T-helper 2 cell (primary cell): ENCODE measurements around the gene SORCS1.

Experiments used
- DNase-seq, 5 experiments: peaks; one replicate each; pipeline versions ENCODE4 v3.0.0 to v3.0.0-alpha.2; 2012 to 2022

SORCS1 gene

DNA sequence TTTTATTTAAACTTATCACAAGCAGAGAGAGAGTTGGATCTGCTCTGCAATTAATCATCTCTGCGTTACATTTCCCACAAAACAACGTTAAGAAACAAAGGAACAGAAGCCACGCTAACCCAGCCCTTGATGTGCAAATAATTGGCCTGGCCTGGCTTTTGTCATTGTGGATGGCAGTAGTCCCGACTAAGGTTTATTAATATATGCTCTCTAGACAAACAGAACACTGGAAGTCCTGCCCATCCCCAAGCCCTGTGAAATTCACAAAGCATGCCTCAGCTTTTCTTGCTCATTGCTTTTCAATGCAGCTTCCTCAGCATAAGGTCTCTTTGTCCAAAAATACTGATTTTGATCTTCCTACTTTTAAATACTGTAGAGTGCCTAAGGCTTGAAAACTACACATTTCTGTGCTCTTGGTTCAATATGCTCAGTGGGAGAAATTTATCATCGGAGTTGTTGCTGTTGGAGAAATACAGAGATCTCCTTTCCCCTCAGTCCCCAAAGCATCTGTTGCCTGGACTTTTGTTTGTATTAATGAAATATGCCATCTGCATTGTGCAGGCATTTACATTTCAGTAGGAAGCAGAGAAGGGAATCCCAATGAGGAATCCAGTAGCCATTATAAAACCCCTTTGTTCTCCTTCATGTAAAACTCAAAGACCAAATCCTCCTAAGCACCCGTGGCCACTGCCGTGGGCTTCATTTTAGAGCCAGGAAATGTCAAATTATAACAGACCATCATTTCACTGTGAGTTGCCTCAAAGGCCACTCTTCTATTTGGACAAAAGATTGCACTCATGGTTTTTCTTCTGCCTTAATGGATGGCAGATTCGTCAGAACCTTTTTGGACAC is 61.1 kb downstream of the SORCS1 start:
- DNase-seq, result no peak

DNA sequence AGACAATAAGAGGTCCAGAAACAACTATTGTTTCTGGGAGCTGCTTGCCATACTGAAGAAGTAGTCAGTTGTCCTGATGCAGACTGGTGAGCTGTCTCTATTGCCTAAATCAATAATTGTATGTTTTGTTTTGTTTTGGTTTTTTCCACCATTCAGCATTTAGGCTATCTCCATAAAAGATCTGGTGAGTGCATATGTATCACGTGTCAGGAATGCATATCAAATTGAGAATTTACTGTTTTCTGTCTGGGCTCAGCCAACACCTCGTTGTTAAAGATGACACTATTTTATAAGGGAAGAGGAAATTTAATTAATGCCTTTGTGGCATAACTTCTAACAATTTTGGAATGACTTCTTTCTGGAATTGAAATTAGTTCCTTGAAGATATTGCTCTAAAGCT is 66.2 kb downstream of the SORCS1 start:
- no peak for DNase-seq

DNA sequence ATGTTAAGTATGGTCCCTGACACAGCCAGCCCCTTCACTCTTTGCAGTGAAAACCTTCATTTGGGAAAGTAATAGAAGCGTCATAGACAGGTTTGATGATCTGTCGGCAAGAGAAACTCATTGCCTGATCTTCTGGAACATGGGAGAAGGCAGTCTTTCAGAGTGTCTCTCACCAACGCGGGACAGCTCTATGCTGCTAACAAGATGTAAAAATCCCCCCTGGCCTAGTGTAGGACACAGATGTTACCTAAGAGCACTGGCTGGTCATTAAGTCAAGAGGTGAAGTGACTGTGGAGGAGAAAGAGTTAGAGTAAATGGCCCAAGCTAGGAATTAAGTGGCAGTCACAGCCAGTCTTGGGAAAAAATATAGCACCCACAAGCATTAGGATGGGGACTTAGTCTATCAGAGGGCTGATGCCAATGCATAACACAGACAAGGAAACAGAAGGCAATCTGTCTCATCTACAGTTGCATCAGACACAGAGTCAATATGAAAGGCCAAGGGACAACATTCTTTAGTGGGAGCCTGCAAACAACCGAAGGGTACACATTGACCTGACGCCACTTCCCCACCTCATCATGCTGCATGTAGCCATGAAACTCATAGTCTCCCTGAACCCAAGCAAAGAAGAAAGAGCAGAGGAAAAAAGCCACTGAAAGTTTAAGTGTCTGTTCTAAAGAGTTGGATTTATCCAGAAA is 69.5 kb downstream of the SORCS1 start:
- no peak for DNase-seq

DNA sequence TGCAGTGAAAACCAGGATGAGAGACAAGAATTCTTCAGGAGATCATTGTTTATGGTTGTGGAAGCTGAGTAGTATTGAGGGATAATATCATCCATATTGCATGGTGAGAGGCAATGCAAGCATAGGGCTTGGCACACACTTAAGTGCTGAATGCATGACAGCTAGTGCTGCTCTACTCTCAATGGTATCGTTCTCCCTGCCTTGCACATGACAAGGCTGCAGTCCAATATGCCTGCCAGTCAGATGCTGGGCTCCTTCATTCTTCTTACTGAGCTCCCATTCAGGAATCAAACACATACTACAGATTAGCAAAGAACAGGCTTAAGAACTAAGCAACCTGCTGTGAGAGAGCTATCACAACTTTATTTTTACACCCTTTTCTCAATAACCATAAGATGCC is 72.2 kb downstream of the SORCS1 start:
- no peak for DNase-seq

DNA sequence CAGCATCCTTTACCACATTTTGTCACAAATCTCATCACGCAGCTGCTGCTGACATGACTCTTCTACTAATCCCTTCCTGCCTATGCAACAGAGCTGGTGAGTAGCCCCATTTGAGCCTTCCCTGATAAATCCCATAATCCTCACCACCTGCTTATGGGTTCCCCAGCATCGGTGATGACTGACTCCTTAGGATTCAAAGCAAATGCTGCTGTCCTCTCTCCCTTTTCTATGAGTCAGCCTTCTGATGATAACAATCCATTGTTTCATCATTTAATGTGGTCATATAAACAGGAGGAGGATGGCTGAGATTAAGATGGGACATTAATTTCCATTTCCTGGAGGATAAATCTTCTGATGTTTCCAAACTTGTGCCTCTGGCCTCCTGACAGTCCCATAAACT is 73.4 kb downstream of the SORCS1 start:
- no peak for DNase-seq

DNA sequence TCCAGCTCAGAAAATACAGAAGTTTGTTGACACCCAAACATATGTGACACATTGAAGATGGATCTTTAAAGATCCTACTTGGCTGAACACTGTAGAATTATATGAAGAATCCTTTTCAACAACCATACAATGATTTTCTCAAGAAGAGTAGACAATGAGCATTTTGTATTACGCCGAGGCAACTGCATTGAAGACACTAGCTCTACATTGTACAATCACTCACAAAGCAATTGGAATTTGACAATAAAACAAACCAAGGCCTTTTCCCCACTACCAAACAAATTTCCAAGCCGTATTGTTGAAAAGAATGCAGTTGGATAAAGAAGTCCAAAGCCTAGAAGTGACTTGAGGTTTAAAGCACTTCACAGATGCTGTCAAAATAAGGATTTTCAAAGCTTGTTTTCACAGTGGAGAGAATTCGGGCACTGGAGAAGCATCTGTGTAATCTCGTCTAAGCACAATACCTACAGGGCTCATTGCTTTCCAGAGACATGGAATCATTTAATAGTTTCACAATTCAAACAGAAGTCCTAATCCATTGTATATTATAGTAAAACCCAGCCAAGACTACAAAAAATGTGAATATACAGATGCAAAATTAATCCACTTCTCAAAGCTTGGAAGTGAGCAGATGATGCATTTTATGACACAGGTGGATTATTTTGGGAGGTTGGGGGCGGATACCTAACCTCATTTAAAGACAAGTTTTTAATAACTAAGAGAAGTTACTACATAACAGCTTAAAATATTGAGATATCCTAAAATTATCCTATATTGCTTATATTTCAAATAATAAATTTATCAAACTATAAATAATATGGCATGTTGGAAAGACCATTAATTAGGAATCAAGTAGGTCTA is 78.6 kb downstream of the SORCS1 start:
- no peak for DNase-seq

DNA sequence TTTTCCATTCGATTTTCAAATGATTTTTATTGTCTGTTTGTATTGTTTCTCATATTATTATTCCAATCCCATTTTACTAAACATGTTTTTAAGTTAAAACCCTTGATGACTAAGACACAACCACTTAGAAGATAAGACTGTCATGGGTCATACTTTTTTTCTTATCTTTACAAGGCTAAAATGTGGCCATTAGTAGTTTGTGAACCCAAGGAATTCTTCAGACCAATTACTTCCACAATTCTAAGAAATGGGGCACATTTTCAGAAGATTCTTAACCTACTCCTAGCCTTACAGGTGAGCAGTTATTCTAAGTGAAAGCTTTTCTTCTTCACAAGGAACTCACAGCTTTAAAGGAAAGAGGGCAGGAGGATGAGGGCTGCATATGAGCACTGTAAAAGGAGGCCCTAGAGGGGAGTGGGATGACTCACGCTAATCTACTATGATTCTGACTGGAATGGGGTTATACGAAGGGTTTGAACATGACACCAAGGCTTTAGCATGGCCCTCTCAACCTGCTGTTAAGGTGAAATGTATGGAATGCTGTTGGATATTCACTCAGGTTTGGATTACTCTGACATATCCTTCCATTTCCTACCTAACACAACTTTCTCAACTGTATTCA is 81.0 kb downstream of the SORCS1 start:
- DNase-seq, result no peak

DNA sequence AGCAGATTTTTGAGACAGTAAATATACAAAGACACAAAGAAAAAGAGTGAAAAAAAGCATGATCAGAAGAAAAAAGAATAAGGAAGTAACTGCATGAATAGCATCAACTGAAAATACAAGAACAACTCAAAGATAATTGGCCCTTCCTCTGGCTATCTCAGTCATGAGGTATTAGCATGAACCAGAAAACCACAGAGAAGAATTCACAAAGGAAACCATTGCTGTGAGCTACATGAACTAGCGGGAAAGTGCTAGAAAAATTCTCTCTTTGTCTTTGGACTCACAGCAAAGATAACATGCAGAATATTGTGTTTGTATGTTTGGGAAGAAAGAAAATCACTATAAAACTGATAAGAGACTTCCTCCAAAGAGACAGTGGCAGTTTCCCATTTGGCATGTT is 82.9 kb downstream of the SORCS1 start:
- no peak for DNase-seq

DNA sequence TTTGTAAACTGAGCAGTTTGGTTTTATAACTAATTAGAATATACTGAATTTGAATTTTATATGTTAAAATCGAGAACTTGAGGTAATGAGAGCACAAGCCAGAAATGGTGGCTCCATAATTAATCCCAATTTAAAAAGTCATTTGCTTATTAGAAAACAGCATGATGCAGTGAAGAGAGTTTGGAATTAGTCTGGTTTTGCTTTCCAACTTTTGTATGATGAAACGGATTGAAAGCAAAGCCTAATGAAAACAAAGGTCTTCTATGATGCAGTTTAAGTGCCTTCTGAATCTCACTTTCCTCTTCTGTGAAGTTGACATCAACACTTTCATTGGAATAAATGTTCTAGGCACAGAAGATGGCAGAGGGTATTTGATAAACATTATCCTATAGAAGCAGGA is 89.4 kb downstream of the SORCS1 start:
- no peak for DNase-seq

DNA sequence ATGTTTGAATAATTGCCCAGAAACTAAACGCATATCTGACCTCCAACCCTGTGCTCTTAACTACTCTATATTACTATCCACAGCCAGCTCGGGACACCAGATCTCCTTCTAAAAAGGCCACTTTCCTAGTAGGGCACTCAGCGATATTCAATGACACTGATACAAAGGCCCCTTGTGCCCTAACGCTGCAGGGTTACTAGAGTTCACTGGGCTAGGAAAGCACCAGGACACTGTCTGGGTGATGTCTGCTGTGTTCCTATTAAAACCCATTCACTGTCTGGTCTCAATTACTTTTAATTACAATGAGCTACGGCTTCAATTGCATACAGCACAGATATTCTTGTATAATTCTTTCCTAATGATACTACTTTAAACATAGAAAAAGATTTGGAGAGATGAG is 91.7 kb downstream of the SORCS1 start:
- no peak for DNase-seq

DNA sequence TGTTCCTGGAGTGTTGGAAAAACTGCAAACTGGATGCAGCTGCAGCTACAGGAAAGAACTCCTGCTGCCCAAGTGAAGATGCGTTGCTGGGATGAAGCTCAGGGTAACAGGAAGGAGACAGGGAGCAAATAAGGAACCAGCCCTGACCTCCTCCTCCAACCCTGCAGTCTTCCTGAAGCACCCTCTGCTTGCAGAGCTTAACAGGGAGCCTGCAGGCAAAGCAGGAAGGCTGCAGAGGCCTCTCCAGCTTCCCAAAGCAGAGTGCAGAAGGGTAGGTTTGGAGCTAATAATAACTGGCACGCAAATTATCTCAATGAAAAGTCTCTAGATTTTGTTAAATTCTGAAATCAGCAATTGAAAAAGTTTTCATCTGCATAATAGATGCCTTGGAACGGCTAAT is 92.5 kb downstream of the SORCS1 start:
- no peak for DNase-seq

DNA sequence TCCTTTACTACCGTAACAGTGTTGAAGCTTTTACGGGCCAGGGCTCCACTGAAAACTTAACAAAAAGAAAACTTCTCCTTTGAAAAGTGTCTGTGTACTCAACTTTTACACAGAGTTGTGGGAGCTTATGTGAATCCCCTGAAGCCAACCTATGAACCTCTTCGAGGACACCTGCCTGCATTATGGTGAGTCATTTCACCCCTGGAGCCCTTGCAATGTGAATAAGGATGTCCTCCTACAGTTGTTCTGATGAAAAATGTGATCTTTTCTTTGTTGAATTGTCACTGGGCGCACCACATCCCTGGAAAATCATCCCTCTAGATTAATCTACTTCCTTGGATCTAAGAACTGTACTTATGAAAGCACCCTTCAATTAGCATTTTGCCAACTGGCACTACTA is 93.2 kb downstream of the SORCS1 start:
- DNase-seq, result no peak

DNA sequence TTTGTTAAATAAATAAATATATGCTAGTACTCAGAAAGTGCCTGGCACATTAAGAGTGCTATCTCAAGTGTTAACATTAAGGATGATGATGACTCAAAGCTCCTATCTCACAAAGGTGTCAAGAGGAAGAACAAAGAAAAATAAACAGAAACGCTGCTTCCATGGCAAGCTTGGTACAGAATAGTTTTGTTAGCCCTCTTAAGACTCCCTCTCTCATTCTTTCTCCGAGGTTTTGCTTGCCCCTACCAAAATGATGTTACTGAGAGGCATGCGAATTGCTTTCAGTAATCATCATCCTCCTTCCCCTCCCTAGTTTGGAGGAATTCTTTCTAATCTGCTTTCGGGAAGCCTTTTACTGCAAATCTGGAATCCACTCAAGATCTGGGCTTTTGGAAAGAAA is 96.7 kb downstream of the SORCS1 start:
- no peak for DNase-seq

DNA sequence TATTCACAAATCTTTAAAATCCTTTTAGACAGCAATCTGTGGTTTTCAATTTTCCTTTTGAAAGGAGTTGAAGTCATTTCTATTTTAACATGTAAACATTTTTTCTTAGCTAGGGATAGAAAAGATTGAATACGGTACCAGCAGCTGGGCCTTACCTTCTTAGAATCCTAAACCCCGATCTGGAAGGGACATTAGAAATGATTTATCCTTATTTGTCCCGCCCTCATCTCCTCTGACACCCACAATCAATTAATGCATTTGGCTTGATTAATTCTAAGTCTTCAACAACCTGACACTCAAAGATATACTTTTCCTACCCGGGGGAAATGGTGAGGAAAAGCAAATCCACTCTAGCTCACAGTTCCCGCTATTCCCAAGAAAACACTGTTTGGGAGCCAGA is 100.4 kb downstream of the SORCS1 start:
- no peak for DNase-seq

DNA sequence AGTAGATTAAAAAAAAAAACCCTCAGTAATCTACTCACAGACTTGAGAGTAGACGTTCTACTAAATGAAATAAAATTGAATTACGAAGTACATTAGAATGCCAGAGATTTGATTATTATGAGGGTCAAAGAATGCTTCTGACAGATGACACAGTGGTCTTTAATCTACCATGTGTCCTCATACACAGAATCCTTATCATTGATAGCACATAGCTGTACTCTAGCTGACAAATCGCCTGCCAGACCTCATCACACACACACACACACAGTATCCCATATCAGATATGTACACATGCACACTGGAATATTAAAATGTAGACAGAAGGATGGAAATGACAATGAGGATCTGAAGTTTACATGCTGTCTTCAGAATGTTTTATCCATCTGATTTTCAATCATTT is 104.6 kb downstream of the SORCS1 start:
- no peak for DNase-seq

DNA sequence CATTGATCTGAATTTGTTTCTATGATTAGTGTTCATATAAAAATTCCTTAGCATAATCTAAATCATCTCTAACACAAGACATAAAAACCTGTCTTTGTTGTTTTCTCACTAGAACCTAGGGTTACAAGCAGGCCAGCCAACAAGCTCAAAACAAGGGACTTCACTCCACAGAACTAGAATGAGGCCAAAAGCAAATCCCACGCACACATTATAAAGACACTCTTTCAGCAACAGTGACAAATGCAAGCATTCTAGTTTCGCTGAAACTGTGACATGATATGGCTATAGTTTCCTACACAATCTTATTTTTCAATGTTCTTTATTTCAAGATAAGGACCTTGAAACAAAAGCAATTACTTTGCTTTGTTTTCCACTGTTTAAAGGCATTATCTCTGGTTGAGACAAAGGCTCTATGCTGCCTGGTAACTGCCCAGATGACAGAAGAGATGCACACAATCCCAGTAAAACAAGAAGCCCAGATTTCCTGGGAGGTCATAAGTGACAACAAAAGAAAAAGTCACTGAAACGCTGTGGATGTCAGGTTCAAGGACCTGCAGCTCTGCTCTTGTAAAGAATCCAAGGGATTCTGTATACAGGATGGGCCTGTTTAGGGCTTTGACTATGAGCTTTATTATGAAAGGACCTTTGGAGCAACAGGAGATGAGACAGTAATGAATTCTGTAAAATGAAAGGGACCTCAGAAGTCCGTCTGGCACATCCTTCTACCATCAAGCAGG is 105.3 kb downstream of the SORCS1 start:
- no peak for DNase-seq

DNA sequence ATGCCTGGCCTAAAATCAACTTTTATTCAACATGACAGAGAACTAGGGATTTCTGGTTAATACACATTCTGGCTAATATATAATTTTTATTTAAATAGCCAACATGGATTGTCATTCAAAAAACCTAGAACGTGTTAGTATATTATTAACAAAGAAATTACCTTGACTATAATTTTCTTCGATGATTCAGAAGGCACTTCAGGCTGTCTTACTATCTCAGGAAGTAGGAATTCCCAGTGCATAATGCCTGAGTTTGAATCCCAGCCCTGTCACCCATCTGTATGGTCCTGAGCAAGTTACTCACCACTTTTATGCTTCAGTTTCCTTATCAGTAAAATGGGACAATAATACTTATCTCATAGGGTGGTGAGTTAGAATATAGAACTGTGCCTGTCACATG is 106.2 kb downstream of the SORCS1 start:
- DNase-seq, result no peak

DNA sequence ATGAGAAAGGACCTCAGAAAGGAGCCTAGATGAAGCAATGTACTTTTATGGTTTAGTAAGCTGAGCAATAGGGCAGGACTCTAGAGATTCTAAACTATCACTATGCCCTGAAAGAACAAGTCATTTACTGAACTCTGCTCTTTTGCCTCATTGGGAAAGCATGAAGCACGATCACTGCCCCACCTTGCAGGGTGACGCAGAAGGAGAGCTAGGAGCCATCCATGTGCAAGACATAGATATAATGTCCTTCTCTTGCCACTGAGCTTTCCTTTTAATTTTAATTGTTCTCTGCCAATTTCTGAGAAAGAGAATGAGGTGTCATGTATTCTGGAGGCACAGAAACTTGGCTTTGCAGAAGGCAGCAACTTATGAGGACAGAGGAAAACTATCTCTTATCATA is 108.3 kb downstream of the SORCS1 start:
- no peak for DNase-seq

DNA sequence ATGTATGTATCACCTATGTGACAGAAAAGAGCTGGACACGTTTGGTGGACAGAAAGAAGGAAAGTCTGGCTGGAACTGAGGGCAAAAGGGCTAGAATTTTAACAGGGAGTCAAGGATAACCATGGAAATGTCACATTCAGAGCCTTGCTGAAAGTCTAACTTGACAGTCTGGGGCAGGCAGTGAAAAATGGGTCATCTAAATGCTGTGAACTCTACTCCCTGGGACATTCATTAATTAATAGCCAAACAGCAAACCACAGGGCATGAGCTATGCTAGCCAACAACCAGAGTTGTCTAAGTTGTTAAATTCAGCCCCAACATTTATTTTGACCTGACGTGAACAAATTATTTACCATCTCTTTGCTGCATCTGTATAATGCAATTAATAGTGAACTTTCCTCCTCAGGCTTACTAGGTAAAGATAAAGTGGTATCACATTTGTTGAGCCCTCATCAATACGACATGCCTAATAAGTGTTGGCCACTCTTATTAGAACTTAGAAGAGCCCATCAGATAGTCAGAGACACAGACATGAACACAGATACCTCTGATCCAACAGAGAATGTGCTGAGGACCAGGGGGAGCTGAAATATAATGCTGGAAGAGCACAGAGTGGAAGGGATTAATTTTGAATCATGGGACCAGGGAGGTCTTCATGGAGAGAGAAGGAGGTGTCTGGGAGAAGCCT is 109.9 kb downstream of the SORCS1 start:
- DNase-seq, result no peak

DNA sequence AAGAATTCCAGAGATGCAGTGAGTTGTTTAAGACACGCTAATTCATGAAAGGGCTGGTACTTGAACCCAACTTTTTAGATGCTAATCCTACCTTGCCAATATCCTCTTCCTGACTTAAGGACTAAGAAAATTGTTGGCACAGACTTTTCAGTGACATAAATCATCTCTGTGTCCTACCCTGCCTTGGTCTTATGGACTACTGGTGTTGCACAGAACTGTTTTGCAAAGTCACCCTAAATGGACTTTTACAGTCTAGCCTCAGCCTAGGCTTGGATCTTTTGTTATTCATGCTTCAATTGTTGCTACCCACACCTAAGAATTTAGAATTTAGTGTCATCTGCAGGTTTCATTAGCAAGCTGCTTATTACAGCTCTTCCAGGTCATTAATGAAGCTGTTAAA is 112.7 kb downstream of the SORCS1 start:
- DNase-seq, result no peak

DNA sequence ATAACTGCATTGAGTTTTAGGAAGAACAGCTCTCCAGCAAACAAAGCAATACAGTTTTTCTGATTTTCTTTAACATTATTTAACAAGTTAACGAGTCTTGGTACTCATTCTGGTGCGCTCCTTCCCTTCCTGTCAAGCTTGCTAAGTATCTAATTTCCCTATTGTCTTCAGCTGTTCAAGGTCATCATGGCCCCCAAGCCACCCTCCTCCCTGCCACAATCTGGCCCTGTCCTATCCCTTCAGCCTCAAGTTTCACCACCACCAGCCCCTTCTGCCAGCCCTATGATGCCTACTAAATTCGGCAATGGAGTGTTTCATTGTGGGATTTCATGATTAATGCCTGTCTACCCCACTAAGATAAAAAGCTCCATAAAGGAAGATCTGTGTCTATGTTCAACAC is 121.0 kb downstream of the SORCS1 start:
- no peak for DNase-seq
